GM15510 (cell line): ENCODE results near the gene PDLIM4.

ENCODE experiments used
- POLR2A ChIP-seq: IDR thresholded peaks from 3 replicates; pipeline ENCODE4 v1.6.1; 2011; ENCODE audit warnings: borderline replicate concordance; ENCODE audit not compliant: insufficient read length; ENCODE audit errors: extremely low read depth

Gene PDLIM4

DNA sequence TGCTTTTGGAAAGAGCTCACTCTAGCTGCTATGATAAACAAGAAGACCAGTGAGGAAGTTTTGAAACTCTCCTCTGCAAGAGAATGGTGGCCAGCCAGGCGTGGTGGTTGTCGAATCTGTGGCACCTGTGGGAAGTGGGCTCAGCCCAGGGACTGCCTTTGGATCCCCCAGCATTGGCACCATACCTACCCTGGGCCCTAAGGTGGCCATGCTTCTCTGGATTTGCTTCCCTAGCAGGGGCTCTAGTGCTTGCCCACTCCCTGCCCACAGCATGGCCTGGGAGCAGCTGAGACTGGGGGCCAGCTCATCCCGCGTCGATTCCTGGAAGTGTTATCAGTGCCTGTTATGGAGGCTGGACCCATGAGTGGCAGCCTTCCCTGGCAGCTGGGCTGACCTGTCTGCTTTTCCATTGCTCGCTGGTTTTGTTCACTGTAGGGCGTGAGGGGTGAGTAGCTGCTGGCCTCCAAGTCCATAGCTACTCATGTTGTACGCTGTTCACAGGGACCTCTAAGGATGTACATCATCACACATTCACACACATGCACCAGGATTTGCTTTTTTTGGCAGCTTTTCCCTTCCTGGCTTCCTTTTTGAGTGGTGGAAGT, 39.0 kb downstream of the PDLIM4 start:
- no peak for TF ChIP-seq POLR2A

DNA sequence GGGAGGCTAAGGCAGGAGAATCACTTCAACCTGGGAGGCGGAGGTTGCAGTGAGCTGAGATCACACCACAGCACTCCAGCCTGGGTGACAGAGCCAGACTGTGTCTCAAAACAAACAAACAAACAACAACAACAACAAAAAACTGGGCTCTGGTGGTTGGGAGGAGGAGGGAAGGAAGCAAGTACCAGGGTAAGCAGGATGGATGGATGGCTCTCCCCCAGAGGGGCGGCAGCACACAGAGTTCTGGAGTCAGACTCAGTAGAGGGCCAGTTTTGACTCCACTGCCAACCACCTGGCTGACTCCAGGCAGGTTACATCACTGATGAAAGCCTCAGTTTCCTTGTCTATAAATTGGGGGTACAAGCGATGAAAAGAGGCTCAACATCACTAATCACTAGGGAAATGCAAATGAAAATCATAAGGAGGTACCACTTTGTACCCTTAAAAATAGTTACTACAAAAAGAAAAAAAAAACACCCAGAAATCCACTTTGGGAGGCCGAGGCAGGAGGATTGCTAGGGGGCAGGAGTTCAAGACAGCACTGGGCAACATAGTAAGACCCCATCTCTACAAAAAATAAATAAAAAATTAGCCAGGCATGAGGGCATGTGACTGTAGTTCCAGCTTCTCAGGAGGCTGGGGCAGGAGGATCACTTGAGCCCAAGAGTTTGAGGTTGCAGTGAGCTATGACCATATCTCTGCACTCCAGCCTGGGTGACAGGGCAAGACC, 39.9 kb downstream of the PDLIM4 start:
- no peak for TF ChIP-seq POLR2A

- TF ChIP-seq POLR2A: no peak
Measured at GRCh38 chr5:132298298-132299212, 41.1 kb downstream of the PDLIM4 start.

- TF ChIP-seq POLR2A: no peak
Measured at GRCh38 chr5:132299917-132300316, 42.4 kb downstream of the PDLIM4 start.

- TF ChIP-seq POLR2A: no peak
Measured at GRCh38 chr5:132300577-132301343, 43.3 kb downstream of the PDLIM4 start.

- no peak for TF ChIP-seq POLR2A
Measured at GRCh38 chr5:132301344-132302271, 44.1 kb downstream of the PDLIM4 start.

DNA sequence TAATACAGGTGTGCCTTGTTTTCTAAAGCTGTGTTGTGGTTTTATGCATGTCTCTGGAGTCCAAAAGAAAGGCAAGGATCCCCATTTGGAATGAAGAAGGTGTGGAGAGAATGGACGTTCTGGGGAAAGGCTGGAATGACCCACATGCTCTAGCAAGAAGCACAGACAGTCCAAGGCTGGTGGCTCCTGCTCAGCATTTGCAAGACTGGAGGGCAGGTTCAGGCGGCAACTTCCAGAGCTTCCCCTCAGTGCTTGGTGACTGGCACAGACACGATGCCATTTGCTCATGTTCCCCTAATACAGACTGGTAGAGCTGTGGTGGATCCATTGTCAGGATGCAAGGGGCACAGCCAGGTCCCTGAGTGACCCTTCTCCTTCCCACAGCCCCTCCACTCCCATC, 44.9 kb downstream of the PDLIM4 start:
- no peak for TF ChIP-seq POLR2A

DNA sequence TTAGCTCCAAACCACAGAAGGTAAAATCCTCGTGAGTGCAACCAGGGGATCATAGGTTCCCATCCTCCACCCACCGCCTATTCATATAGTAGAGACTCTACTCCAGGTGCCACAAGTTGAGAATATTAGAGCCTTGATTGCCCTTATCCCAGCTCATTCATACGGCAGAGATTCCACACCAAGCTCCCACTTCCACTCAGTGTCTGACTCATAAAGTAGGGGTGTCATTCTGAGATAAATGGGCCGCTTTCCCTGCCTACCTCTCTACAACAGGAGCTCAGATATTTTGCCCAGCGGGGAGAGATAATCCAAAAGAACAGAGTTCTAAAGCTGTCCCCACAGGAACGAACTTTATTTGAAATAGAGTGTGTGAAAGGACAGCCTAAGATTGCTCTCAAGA, 46.1 kb downstream of the PDLIM4 start:
- no peak for TF ChIP-seq POLR2A

DNA sequence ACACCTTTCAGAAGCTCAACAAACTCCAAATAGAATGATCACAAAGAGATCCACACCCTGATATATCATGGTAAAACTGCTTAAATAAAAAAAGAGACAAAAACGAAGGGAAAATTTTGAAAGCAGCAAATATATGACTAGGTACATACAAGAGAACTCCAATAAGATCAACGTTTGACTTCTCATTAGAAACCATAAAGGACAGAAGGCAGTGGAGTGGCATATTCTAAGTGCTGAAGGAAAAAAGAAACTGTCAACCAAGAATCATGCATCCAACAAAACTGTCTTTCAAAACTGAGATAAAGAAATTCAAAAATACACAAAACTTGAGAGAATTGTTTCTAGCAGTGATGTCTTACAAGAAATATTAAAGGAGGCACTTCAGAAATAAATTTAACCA, 47.9 kb downstream of the PDLIM4 start:
- no peak for TF ChIP-seq POLR2A

GRCh38 chr5:132308701-132309100, 51.2 kb downstream of the PDLIM4 start:
- no peak for TF ChIP-seq POLR2A

GRCh38 chr5:132309679-132310078, 52.2 kb downstream of the PDLIM4 start:
- TF ChIP-seq POLR2A: no peak

DNA sequence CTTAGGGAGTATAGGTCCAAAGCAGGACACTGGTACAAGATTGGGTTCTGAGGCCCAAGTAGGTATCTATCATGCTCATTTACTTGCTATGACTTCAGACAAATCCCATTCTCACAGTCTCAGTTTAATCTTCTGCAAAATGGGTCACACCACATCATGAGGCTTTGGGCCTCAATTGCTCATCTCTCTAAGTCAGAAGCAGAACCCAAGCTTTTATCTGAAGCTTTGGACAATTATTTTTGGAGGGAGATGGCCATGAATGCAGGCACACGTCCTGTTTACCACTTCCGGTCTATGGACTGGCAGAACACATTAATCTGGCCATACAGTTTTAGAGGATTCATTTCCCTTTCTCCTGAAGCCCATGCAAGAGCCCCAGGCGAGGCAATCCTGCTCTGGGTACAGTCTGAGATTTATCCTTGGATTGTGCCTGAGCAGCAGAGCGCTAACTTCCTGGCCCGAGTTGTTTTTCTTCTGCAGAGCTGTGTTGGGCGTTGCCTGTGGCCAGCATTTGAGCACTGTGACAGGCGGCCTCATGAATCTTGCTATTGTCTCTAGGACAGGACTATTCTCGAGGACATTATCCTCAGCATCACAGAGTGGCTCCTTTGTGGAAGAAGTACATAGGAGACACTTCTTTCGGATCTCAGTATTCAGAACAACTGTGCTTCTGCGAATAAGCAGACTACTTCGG, 52.8 kb downstream of the PDLIM4 start:
- TF ChIP-seq POLR2A: no peak

GRCh38 chr5:132313366-132313765, 55.9 kb downstream of the PDLIM4 start:
- TF ChIP-seq POLR2A: no peak

GRCh38 chr5:132313961-132314432, 56.5 kb downstream of the PDLIM4 start:
- TF ChIP-seq POLR2A: no peak
